ELF-1 (cell line): ENCODE data around the gene KCNK4.
A peak's percentile ranks its signal among the peaks of the same experiment; 100 is the strongest.
"Not testable (repeated sequence)": the region's sequence is repeated elsewhere in the genome, so short reads cannot be mapped to it uniquely, and the experiment has no call there.

Experiments
- DNase-seq: peaks from one replicate; pipeline ENCODE4 v3.0.0-alpha.2; 2016; ENCODE audit warnings: low read depth, low spot score

The KCNK4 gene

GRCh38 chr11:64306876-64307622, 15.9 kb downstream of the KCNK4 start:
- DNase-seq, result no peak

GRCh38 chr11:64307795-64308194, 16.7 kb downstream of the KCNK4 start:
- DNase-seq, result not testable (repeated sequence)

- DNase-seq, result no peak
These were observed 21.8 kb downstream of the KCNK4 start for GRCh38 chr11:64312947-64313346.

- no peak for DNase-seq
These were observed 22.5 kb downstream of the KCNK4 start for GRCh38 chr11:64313491-64314145.

DNA sequence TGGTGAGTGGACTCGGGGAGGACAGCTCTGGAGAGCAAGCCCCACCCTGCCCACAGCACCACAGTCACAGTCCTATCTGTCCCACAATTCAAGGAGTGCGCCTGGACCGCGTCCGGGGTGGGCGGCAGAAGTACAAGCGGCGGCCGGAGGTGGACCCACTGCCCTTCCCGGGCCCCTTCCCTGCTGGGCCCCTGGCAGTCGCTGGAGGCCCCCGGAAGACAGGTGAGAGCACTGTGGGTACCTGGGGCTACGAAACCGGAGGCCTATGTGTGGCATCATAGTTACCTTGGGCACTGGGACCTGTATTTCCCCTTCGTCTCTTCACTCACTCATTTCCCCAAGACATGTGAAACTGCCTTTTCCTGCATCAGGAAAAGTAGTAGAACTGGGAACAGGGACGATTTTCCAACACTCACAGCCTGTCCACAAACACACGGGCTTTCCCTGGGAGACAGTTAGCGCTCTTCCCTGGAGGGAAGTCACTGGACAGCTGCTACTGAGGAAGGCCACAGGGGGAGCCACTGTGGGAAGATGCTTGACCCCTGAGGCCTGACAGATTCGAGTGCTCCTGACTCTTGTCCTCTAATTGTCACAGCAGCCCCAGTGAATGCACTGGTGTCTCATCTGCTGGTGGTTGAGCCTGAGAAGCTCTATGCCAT, 23.2 kb downstream of the KCNK4 start:
- peak; percentile 42 for DNase-seq

DNA sequence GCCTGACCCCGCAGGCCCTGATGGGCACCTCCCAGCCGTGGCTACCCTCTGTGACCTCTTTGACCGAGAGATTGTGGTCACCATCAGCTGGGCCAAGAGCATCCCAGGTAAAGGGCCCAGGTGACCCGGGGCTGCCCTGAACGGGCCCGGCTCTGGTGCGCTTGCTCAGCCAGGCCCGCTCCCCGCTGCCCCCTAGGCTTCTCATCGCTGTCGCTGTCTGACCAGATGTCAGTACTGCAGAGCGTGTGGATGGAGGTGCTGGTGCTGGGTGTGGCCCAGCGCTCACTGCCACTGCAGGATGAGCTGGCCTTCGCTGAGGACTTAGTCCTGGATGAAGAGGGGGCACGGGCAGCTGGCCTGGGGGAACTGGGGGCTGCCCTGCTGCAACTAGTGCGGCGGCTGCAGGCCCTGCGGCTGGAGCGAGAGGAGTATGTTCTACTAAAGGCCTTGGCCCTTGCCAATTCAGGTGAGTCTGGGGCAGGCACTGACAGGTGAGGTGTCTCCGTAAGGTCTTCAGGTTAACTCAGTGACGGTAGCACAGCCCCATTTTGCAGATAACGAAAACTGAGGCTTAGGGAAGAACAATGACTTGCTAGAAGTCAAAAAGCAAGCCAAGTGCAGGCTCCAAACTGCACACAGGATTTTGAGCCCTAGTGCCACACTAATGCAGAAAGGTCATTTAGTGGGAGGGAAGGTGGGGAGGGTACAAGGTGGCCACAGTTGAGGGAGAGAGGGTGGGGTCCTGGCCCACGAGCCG, 23.9 kb downstream of the KCNK4 start:
- DNase-seq, result no peak

DNA sequence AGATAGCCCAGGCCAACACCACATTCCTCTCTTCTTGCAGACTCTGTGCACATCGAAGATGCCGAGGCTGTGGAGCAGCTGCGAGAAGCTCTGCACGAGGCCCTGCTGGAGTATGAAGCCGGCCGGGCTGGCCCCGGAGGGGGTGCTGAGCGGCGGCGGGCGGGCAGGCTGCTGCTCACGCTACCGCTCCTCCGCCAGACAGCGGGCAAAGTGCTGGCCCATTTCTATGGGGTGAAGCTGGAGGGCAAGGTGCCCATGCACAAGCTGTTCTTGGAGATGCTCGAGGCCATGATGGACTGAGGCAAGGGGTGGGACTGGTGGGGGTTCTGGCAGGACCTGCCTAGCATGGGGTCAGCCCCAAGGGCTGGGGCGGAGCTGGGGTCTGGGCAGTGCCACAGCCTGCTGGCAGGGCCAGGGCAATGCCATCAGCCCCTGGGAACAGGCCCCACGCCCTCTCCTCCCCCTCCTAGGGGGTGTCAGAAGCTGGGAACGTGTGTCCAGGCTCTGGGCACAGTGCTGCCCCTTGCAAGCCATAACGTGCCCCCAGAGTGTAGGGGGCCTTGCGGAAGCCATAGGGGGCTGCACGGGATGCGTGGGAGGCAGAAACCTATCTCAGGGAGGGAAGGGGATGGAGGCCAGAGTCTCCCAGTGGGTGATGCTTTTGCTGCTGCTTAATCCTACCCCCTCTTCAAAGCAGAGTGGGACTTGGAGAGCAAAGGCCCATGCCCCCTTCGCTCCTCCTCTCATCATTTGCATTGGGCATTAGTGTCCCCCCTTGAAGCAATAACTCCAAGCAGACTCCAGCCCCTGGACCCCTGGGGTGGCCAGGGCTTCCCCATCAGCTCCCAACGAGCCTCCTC, 24.8 kb downstream of the KCNK4 start:
- DNase-seq, result not testable (repeated sequence)

GRCh38 chr11:64316672-64317324, 25.7 kb downstream of the KCNK4 start:
- peak; percentile 72 for DNase-seq

DNA sequence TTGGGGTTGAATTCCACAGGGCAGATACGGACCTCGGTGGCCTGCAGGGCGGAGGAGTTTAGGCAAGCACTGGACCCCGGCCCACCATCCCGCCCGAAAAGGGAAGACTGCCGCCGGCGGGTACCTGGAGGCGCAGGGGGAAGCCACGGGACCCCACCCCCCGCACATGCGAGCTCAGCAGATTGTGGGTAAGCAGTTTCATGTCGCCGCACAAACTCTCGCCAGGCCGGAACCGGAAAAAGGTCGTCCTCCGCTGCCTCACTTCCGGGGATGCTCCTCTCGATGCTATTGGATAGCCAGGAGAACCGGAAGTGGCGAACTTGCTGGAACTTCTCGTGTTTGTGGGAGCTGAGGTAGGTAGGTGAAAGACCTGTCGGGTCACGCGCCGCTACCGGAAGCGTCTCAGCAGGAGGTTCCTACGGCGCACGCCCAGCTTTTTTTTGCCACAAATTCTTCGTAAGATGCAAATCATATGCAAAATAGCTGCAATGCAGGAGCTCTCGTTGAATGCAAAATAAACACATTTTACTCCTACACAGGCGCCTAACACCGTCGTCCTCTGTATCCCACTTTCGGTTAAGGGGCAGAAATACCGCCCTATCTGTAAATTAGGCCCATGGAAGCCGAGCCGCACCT, 26.3 kb downstream of the KCNK4 start, which contains the start of gene TRMT112:
Gene TRMT112, minus strand, starts transcription at position 235 of the 636 bp plus-strand sequence. Its CDS starts 33 bp downstream, at position 202.
- DNase-seq, result peak; percentile 99

DNA sequence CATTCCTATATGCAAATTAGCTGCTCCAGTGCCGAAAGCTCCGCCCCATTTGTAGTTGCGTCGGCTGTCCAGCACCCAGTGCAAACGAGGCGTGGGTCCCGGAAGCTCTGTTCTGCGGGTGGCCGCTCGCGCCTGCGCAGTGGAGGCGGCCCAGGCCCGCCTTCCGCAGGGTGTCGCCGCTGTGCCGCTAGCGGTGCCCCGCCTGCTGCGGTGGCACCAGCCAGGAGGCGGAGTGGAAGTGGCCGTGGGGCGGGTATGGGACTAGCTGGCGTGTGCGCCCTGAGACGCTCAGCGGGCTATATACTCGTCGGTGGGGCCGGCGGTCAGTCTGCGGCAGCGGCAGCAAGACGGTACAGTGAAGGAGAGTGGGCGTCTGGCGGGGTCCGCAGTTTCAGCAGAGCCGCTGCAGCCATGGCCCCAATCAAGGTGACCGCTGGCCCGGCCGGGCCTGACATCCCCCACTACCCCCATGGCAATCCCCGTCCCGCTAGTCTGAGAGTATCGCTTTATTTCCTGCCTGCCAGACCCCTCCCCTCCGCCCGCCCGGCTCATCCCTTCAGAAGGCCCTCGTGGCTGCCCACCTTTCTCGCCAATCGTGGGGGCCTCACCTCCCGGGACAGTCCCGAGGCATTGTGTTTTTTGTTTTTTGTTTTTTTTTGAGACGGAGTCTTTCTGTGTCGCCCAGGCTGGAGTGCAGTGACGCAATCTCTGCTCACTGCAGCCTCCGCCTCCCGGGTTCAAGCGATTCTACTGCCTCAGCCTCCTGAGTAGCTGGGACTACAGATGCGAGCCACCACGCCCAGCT, 27.1 kb downstream of the KCNK4 start, which contains the start of gene PRDX5:
Gene PRDX5, plus strand, starts transcription at position 161 of the 805 bp plus-strand sequence. Its CDS starts 95 bp downstream, at position 256.
- peak; percentile 97 for DNase-seq

- no peak for DNase-seq
These were observed 28.0 kb downstream of the KCNK4 start for GRCh38 chr11:64318766-64319761.

- DNase-seq, result no peak
These were observed 29.5 kb downstream of the KCNK4 start for GRCh38 chr11:64320556-64320955.

DNA sequence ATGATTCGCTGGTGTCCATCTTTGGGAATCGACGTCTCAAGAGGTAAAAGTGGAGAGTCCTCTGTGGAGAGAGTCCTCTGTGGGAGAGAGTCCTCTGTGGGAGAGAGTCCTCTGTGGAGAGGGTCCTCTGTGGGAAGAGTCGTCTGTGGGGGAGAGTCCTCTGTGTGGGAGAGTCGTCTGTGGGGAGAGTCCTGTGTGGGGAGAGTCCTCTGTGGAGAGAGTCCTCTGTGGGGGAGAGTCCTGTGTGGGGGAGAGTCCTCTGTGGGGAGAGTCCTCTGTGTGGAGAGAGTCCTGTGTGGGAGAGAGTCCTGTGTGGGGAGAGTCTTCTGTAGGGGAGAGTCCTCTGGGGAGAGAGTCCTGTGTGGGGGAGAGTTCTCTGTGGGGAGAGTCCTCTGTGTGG, 29.9 kb downstream of the KCNK4 start:
- no peak for DNase-seq

GRCh38 chr11:64321533-64321932, 30.4 kb downstream of the KCNK4 start:
- no peak for DNase-seq

- no peak for DNase-seq
These were observed 31.8 kb downstream of the KCNK4 start for GRCh38 chr11:64322925-64323260.

DNA sequence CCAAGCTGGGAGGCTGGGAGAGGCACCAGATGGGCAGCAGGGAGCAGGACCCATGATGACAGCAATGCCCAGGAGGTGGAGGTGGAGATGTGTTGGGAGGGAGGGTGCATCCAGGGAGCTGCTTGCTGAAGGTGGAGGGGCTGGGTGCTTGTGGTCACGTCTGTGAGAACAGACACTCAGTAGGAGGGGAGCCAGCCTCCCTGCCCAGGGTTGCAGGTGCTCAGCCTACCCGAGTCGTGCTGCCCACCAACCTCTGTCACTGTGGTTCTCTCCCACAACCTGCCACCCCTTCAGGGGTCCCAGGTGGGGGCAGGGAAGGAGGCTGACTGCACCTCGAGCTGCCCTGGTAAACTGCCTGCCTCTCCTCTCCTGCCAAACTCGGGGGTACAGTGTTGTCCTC, 32.3 kb downstream of the KCNK4 start:
- DNase-seq, result no peak

DNA sequence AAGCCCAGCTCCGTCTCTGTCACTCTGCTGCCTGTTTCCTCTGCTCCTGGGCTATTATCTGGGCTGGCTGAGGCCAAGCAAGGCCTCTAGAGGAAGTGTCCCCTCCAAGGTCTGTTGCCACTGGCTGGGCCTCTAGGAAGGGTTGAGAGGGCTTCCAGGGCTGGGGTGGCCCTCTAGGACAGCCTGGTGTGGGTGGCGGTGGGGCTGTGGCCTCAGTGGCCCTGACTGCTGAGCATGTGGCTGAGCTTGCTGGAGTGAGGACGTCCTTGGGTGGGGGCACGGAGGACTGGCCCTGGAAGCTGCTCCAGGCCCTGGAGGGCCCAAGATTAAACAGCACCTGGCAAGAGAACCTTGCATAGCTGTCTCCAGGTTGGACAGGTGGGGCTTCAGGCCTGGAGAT, 32.9 kb downstream of the KCNK4 start:
- DNase-seq, result not testable (repeated sequence)
